HG02973 (cell line): ENCODE results near the gene SAMM50.

ENCODE experiments used
- ATAC-seq: cut with Tn5 transposase; IDR thresholded peaks from one replicate; pipeline ENCODE4 v1.9.1; 2021; ENCODE audit warnings: moderate library complexity; ENCODE audit not compliant: unreplicated experiment

The SAMM50 gene

GRCh38 chr22:43955040-43955882, at the start of gene SAMM50:
Gene SAMM50 (plus strand): TSS chr22:43955442. CDS start chr22:43955578, 136 bp downstream.
- peak; percentile 86 for ATAC-seq

DNA sequence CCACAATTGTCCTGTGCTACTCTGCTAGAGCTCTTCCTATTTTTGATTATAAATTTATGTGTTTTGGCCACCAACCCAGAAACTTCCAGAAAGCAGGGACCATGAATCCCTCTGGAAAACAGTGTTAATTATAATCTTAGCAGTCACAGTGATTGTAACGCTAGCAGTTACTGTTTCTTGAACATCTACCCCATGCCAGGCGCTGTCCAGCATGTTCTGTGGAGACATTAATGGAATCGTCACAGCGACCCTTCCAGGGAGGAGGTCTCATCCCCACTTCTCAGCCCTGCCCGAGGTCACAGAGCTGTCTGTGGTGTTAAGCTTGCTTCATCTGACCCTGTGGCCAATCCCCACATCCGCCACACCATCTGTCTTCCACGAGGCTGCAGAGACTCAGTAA, 49.6 kb upstream of the SAMM50 start:
- ATAC-seq, result no peak

- no peak for ATAC-seq
Measured at GRCh38 chr22:43909708-43910107, 45.5 kb upstream of the SAMM50 start.

- ATAC-seq, result no peak
Measured at GRCh38 chr22:43910178-43910695, 45.0 kb upstream of the SAMM50 start.

DNA sequence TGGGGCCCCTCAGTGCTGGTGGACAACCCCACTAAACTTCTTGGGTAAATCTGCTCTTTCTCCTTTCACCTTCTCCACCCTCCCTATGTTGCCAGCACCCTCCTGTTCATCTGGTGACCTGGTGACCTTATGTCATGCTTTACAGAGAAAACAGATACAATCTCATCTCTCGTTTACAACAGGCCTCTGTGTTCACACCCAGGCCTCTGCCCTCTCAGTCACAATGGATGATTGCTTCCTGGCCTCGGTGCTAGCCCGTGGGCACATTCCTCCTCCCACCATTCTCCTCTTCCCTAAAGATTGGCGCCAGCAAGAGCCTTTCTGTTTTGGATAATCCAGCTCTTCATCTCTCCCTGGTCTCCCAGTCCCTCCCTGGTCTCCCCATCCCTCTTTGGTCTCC, 43.9 kb upstream of the SAMM50 start:
- no peak for ATAC-seq

- no peak for ATAC-seq
Measured at GRCh38 chr22:43917521-43917920, 37.7 kb upstream of the SAMM50 start.

DNA sequence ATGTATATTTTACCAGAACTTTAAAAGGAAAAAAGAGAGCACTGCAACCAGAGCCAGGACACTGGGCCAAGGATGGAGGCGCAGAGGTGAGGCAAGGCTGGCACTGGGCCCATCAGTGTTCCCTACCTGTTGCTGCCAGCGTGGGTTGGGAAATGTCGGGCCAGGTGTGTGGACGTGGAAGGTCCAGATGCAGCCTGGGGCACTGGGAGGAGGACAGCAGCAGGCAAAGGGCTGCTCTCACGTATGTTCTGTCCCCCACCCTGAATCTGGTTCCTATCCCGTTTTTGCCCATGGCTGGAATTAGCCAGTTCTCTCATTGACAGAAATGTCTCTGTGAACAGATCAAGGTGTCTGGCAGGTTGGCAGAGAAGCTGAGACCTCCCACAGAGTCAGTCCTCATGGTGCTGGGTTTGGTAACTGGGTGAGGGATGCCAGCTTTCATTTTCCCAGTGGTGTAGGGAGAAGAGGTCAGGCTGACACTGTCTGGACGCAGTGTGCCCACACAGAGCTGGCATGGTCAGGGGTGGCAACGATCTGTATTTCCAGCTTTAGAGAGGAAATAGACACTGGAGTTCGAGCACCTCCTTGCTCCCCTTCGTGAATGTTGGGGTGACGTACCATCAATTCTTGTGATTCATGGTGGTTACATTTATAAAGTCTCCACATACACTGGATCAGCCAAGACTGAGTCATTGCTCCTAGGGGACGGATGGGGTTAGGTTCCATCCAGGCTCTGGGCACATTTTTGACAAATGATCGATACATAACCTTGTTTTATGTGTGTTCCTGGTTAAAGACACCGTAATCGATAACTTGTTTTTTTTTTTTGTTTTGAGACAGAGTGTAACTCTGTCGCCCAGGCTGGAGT, 35.9 kb upstream of the SAMM50 start:
- ATAC-seq, result no peak

GRCh38 chr22:43921370-43921769, 33.9 kb upstream of the SAMM50 start:
- ATAC-seq, result no peak

DNA sequence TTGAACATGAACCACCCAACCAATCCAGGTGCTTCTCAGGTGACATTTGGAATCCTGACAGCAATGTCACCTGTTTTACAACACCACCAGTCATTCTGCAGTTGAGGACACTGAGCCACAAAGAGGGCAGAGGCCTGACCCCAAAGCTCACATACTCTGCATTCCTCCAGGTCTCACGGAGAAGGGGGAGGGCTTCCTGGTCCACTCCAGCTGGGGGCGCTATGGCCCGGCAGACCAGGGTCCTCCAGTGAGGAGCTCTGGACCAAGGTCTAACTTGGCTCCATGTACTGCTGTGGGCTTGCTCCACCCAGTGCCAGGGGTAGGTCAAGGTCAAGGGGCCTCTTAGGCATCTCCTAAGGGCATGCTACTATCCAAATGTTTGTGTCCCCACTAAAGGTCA, 33.1 kb upstream of the SAMM50 start:
- no peak for ATAC-seq

DNA sequence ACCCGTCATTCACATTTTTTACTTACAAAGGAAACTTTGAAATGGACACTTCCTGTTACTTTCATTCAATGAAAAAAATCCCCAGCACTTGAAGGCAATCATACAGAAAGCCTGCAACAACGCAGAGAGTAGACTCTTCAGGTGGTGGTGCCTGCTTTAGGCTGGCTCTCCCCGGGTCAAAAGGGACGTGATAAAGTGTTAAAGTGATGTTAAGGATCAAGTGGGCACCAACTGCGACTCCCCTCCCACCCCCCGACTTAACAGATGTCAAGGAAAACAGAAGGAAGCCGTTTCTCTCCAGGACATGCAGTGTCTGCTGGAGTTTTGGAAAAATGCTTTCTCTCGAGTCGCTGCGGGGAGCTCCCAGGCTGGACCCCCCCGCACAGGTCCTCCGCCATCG, 32.1 kb upstream of the SAMM50 start:
- no peak for ATAC-seq

- ATAC-seq, result no peak
Measured at GRCh38 chr22:43923631-43924464, 31.4 kb upstream of the SAMM50 start, which contains the start of gene PNPLA3. Gene PNPLA3 (plus strand): TSS chr22:43923805. CDS start chr22:43923912, 107 bp downstream.

GRCh38 chr22:43924877-43925276, 30.4 kb upstream of the SAMM50 start:
- ATAC-seq, result no peak

GRCh38 chr22:43925433-43926348, 29.6 kb upstream of the SAMM50 start:
- ATAC-seq, result no peak

GRCh38 chr22:43926349-43926710, 28.9 kb upstream of the SAMM50 start:
- ATAC-seq, result no peak

DNA sequence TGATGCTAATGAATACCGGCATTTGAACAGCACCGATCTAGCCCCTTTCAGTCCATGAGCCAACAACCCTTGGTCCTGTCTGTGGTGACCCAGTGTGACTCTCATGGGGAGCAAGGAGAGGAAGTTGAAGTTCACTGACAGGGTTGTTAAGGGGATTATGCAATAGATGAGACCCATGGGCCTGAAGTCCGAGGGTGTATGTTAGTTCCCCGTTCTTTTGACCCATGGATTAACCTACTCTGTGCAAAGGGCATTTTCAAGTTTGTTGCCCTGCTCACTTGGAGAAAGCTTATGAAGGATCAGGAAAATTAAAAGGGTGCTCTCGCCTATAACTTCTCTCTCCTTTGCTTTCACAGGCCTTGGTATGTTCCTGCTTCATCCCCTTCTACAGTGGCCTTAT, 26.8 kb upstream of the SAMM50 start:
- no peak for ATAC-seq

- no peak for ATAC-seq
Measured at GRCh38 chr22:43928908-43929307, 26.3 kb upstream of the SAMM50 start.

DNA sequence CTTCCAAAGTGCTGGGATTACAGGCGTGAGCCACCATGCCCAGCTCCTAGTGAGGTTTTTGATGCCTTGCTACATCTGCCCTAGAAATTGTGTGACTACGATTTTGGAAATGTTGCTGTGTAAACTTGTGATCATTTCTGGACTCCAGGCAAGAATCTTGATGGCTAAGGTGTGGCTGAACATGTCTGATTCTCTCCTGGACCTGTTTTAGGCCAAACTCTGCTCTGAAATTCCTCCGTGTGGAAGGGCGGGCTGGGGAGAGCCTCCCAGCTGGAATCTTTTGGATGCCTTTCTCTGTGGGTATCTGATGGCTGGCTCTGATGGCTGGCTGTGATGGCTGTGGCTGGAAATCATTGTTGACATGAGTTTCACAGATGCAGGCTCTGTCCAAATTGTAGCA, 23.5 kb upstream of the SAMM50 start:
- ATAC-seq, result no peak

- no peak for ATAC-seq
Measured at GRCh38 chr22:43941449-43941848, 13.8 kb upstream of the SAMM50 start.

DNA sequence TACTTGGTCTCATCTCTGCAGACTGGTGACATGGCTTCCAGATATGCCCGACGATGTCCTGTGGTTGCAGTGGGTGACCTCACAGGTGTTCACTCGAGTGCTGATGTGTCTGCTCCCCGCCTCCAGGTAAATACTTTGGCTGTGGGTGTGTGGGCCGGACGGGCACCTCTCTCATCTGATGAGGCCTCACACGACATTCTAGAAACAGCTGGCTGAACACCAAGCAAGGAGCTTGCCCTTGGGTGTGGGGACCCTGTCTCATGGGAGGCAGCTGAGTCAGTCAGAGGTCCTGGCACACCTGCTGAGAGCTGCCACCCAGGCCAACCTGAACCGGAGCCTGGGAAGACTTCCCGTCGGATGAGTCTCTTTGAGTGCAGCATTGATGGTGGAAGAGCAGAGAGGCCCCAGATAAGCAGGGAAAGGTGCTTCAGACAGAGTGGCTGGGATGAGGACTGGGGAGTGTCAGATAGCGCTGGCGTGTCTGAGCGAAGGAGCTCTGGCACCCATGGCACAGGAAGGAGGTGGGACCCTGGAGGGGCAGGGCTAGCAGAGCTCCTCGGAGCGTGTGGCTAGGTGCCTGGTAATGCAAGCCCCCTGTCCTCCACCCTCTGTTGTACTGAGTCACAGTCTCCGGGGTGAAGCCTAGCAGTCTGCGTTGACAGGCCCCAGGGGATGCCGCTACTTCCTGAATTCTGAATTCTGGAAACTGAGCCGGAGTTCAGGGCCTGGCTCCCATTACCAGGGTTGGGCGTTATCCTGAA, 10.4 kb upstream of the SAMM50 start:
- ATAC-seq, result no peak
